Spleen (tissue), 11 donors: ENCODE measurements around the gene MIDN. TPM values are rescaled to one million over a fixed set of nuclear protein-coding genes. Genes with fewer than 3 reads are reported as not detected.

Experiments
- DNase-seq: peaks from one replicate; pipeline ENCODE4 v3.0.0-alpha.2; 2020
- H3K27ac ChIP-seq, 8 donors: fragments of 200-600 bp; sonication (generic) in 7 of 8; 1 replicate in 4 of 8; 2 replicates in 4 of 8; pipeline versions ENCODE4 v1.5.0 to v1.8.0; 2016 to 2021; ENCODE audit warnings: inconsistent platforms in 4 of 8, mild to moderate bottlenecking in 4 of 8, moderate library complexity in 1 of 8
- H3K27me3 ChIP-seq, 7 donors: fragments of 200-600 bp; sonication (generic) in 6 of 7; replicated peaks in 1 of 7; 1 replicate in 4 of 7; 2 replicates in 3 of 7; pipeline versions ENCODE4 v1.5.0 to v1.8.0; 2016 to 2021; ENCODE audit warnings: inconsistent platforms in 3 of 7, mild to moderate bottlenecking in 1 of 7
- H3K36me3 ChIP-seq, 6 donors: fragments of 200-600 bp; sonication (generic) in 5 of 6; 1 replicate in 4 of 6; 2 replicates in 2 of 6; pipeline versions ENCODE4 v1.5.0 to v1.8.0; 2016 to 2021; ENCODE audit warnings: inconsistent platforms in 2 of 6
- H3K4me1 ChIP-seq, 6 donors: fragments of 200-600 bp; sonication (generic) in 5 of 6; 1 replicate in 3 of 6; 2 replicates in 3 of 6; pipeline versions ENCODE4 v1.5.0 to v1.8.0; 2016 to 2021; ENCODE audit warnings: inconsistent platforms in 3 of 6
- H3K4me3 ChIP-seq, 8 donors: fragments of 200-600 bp; sonication (generic) in 7 of 8; 1 replicate in 4 of 8; 2 replicates in 4 of 8; pipeline versions ENCODE4 v1.5.0 to v1.8.0; 2016 to 2021; ENCODE audit warnings: inconsistent platforms in 4 of 8, mild to moderate bottlenecking in 4 of 8, moderate library complexity in 2 of 8
- H3K9me3 ChIP-seq, 8 donors: fragments of 200-600 bp; sonication (generic) in 7 of 8; 1 replicate in 4 of 8; 2 replicates in 4 of 8; pipeline versions ENCODE4 v1.5.0 to v1.8.0; 2016 to 2021; ENCODE audit warnings: inconsistent platforms in 4 of 8
- POLR2AphosphoS5 ChIP-seq, 3 donors: sonication (generic); formaldehyde crosslinking; IDR thresholded peaks; one replicate each; pipeline ENCODE4 v1.5.1; 2017; ENCODE audit warnings: antibody characterized with exemption in 3 of 3
- WGBS, 5 donors: extraction: QIAGEN DNeasy Blood & Tissue Kit in 3 of 5; methylation state at CpG; one replicate each; pipeline versions ENCODE4 v1.1.5 to v1.1.7; 2013 to 2018; 5-methylcytosine and 5-hydroxymethylcytosine counted together
- intact Hi-C: fragments of 100-400 bp; cut with DNase I; formaldehyde crosslinking; loops from one replicate; pipeline ENCODE4 v1.15.0; 2023; ENCODE audit warnings: low total_unique reads
- polyA plus RNA-seq, 3 donors: library from polyadenylated mRNA; stranded (reverse); fragments of 200-250 nt; gene quantifications; one replicate each; pipeline ENCODE4 v1.2.1, GENCODE V29; 2013
- total RNA-seq, 7 donors: library from RNA; depleted of rRNA in 3 of 7; stranded (reverse); fragments of >200 nt in 3 of 7; fragmentation: NEBNext Ultra II Directional in 4 of 7; extraction: Animal tissue kit (Norgen Biotek cat#: 25700) in 4 of 7; gene quantifications; one replicate each; pipeline versions ENCODE4 v1.1.0 to v1.2.1, GENCODE V29; 2016 to 2021
- TF ChIP-seq, protein P1 (sequence below), 11 experiments: fragments of 200-600 bp in 7 of 11; fragments of 450-650 bp in 4 of 11; sonication (generic) in 4 of 11; IDR thresholded peaks in 8 of 11; conservative IDR thresholded peaks in 3 of 11; 1 replicate in 7 of 11; 2 replicates in 4 of 11; pipeline versions ENCODE4 v1.4.0 to v1.8.0; 2016 to 2021; ENCODE audit warnings: antibody characterized with exemption in 11 of 11, inconsistent platforms in 4 of 11, mild to moderate bottlenecking in 1 of 11
- donor health status: healthy with polysubstance abuse.
- donor health status: DM: no; HTN: no; CAD: no; lungs with moderate emphysema.
- donor health status: DM: no; HTN: no; CAD: no.
- donor health status: Bipolar disorder and iron deficiency.
- donor health status: healthy.
- donor health status: DM: no; HTN: no; CAD: no.
- donor health status: DM: yes; HTN: yes; CAD: no.

MIDN gene
- total and polyA plus RNA-seq, 10 donors = 16.5 to 223 (median 86.7) TPM

DNA sequence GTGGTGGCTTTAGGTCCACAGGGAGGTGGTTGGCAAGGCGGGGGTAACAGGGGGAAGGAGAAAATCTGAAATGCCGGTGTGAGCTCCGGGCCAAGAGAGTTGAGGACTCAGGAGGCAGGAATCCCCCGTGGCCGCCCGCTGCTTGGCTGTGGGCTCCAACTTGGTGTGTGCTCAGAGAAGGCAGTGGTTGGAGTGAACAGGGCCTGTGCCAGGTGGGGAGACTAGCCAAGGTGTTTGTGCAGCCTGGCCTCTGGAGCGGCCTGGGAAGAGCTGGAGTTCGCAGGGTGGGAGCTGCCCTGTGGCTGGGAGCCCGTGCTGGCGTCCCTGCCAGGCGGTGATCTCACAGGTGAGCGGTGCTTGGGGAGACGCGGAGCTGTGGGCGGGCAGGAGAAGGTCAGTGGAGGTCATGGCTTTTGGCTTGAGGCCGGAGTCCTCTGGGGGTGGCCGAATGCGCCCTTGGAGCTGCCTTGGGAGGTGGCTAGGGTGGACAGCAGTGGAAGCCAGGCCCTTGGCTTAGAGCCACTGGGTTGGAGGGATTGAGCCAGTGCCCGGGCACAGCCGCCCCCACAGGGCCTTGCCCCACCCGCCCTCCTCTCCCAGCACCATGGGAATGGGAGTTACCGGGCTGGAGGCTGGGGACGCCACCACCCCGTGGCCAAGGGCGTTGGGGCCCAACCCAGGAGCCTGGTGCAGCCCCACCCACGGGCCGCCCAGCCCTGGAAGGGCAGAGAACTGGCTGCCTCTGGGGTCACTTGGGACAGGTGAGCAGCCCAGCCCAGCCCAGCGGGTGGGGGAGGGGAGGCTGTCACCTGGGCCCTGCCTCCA, 13.6 kb downstream of the MIDN start:
- intact Hi-C loops = no loop called here
- TF ChIP-seq POLR2AphosphoS5 (IDR thresholded peaks at IDR 0.05) = peak; percentile 1 to 48 (median 39)
- TF ChIP-seq, protein P1, sequence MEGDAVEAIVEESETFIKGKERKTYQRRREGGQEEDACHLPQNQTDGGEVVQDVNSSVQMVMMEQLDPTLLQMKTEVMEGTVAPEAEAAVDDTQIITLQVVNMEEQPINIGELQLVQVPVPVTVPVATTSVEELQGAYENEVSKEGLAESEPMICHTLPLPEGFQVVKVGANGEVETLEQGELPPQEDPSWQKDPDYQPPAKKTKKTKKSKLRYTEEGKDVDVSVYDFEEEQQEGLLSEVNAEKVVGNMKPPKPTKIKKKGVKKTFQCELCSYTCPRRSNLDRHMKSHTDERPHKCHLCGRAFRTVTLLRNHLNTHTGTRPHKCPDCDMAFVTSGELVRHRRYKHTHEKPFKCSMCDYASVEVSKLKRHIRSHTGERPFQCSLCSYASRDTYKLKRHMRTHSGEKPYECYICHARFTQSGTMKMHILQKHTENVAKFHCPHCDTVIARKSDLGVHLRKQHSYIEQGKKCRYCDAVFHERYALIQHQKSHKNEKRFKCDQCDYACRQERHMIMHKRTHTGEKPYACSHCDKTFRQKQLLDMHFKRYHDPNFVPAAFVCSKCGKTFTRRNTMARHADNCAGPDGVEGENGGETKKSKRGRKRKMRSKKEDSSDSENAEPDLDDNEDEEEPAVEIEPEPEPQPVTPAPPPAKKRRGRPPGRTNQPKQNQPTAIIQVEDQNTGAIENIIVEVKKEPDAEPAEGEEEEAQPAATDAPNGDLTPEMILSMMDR (IDR thresholded peaks at IDR 0.05 in 8 of 11, conservative IDR thresholded peaks at IDR 0.05 in 3 of 11) = no peak
- peak; percentile 90 for DNase-seq
- peak overlapping the region; percentile 93 to 100 (median 99) for H3K27ac ChIP-seq
- peaks cover 0 to 20% (median 12%) of the 10 kb centered on the region in 6 donors for H3K36me3 ChIP-seq
- H3K4me3 ChIP-seq = peak overlapping the region; percentile 63 to 80 (median 66)
- H3K9me3 ChIP-seq = no peaks in the 10 kb centered on the region
- no peaks in the 10 kb centered on the region for H3K27me3 ChIP-seq
- H3K4me1 ChIP-seq = peaks cover 78 to 100% (median 98%) of the 10 kb centered on the region in 6 donors
- 23 to 37% (median 31%) methylated on average over 23 to 28 of the region's 28 CpGs for WGBS, 5 donors

DNA sequence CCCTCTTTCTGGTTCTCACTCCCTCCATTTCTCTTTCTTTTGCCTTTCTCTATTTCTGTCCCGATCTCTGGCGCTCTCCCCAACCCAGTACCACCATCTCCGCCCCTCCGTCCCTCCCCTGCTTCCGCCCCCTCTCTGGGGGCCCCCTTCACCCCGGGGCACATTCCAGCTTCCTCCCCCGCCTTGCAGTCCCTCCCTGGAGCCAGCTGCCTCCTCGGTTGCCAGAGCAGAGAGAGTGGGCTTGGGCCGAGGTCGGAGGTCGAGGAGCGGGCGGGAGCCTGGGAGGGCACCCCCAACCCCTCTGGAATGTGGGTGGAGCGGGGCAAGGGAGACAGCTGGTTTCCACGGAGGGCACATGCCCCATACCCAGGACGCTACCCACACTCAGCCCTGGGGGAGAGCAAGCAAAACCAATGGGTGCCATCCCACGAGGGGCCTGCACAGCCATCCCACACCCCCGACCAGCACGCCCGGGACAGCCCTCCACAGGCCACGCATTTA, 14.3 kb downstream of the MIDN start:
- peak overlapping the region; percentile 93 to 100 (median 99) for H3K27ac ChIP-seq
- 35 to 54% (median 40%) methylated on average over 18 to 21 of the region's 21 CpGs for WGBS, 5 donors
- intact Hi-C loops = no loop called here
- H3K4me1 ChIP-seq = peaks cover 78 to 100% (median 98%) of the 10 kb centered on the region in 6 donors
- DNase-seq = peak; percentile 87
- H3K36me3 ChIP-seq = peaks cover 0 to 13% (median 5%) of the 10 kb centered on the region in 6 donors
- H3K9me3 ChIP-seq = no peaks in the 10 kb centered on the region
- H3K27me3 ChIP-seq = no peaks in the 10 kb centered on the region
- TF ChIP-seq, protein P1 (IDR thresholded peaks at IDR 0.05 in 8 of 11, conservative IDR thresholded peaks at IDR 0.05 in 3 of 11) = no peak
- peak in 2 of 3 donors; percentile 13 to 69 for TF ChIP-seq POLR2AphosphoS5 (IDR thresholded peaks at IDR 0.05)
- H3K4me3 ChIP-seq = peak overlapping the region in 7 of 8 donors; percentile 64 to 80 (median 66)

DNA sequence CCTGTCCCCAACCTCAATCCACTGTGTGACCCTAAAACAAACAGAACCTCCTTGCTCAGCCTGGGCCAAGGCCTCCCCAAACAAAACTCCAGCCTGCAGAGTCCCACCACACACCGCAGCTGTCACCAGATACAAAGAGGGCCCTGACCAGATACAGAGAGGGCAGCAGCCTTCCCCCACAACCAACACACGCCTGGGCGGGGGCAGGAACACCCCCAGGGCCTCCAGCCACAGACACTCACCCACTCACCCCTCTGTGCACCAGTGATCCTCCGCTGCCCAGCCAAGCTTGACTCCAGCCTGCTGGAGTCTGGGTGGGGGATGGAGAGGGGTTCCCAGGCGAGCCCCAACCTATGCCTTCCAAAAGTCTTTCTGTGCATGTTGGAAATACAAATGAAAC, 14.8 kb downstream of the MIDN start:
- intact Hi-C loops = no loop called here
- DNase-seq = peak; percentile 84
- Histone ChIP-seq H3K36me3 (peaks cover 0 to 8% (median 1%) of the 10 kb centered on the region in 6 donors), H3K4me3 (peak overlapping the region in 3 of 8 donors; percentile 64 to 78 (median 65)), H3K4me1 (peaks cover 78 to 100% (median 98%) of the 10 kb centered on the region in 6 donors), H3K27ac (peak overlapping the region in 7 of 8 donors; percentile 96 to 100 (median 99)), H3K9me3 (no peaks in the 10 kb centered on the region), H3K27me3 (no peaks in the 10 kb centered on the region)
- WGBS, 5 donors = 35 to 59% (median 48%) methylated on average over 4 to 5 of the region's 5 CpGs
- TF ChIP-seq, protein P1 (IDR thresholded peaks at IDR 0.05 in 8 of 11, conservative IDR thresholded peaks at IDR 0.05 in 3 of 11) = no peak
- TF ChIP-seq POLR2AphosphoS5 (IDR thresholded peaks at IDR 0.05) = peak in 1 of 3 donors; percentile 59
